GM21360 (cell line): ENCODE results near the gene UFC1.

Source experiments
- ATAC-seq: cut with Tn5 transposase; IDR thresholded peaks from one replicate; pipeline ENCODE4 v1.9.1; 2021; ENCODE audit warnings: mild to moderate bottlenecking, moderate library complexity; ENCODE audit not compliant: unreplicated experiment

UFC1 gene

DNA sequence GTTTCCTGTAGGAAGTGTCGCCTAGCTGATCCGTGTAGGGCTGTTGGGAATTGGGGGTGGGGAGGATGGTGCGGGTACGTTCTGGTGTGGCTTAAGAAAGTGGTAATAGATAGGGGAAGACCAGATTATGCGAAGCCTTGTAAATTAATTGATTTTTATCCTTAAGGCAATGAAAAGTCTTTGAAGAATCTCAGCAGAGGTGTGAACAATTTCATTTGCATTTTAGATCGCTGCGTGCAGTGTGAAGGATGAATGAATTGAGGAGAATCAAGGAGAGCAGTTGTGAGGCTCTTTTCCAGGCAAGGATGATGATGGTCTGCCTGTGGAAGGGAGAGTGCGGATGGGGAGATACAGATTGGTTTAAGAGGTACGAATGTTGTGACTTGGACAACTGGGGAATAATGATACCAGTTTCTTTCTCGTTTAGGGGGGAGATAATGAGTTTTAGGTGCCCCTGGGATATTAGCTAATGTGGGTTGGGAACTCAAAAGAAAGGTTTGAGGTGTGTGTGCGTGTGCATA, 20.5 kb upstream of the UFC1 start:
- ATAC-seq = no peak

DNA sequence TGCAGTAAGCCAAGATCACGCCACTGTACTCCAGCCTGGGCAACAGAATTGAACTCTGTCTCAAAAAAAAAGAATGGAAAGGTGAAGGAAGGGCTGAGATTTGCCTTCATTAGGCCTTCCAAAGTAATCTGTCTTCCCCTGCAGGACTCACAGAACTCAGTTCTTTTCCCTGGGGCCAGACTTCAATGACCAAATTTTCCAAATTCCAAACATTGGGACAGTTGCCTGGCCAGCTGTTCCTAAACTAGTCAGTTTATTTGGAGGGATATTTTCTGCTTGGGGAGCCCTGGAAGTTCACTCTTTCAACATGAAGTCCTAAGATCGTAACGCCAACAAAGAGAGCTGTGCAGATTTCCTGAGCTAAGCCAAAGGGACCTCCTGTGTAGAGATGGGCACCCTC, 15.9 kb upstream of the UFC1 start:
- ATAC-seq = no peak

DNA sequence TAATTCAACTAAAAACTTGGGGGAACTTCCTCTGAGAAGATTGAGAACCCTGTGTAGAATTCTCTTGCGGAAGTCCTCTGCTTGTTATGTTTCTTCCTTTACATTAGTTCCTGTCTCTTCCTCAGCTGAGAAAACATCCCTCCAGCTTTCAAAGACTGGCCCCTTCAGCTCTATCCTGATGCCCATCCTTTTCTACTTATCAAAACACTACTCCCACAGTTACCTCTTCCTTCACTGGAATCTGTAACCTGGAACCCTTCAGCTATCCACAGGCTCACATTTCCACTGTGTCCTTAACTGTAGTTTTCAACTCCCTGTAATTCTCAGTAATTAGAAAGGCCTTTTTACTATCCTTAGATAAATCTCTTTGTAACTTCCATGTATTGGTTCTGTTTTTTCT, 15.3 kb upstream of the UFC1 start:
- ATAC-seq = no peak

DNA sequence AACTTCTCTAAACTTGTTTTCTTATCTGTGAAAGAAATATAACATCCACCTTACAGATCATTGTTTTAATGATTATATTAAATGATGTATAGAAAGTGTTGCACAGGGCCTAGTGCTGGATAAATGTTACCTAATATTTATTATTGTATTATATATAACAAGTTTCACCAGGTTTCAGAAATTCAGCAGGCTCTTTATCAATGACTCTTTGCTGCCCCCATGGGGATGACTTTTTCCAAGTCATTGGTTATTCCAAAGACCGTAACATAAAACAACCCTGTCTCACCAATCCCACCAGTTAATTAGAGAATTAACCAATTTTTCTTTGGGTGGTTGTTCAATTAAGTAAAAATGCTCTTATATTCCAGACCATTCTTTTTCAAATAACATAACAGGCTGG, 14.0 kb upstream of the UFC1 start:
- ATAC-seq = no peak

DNA sequence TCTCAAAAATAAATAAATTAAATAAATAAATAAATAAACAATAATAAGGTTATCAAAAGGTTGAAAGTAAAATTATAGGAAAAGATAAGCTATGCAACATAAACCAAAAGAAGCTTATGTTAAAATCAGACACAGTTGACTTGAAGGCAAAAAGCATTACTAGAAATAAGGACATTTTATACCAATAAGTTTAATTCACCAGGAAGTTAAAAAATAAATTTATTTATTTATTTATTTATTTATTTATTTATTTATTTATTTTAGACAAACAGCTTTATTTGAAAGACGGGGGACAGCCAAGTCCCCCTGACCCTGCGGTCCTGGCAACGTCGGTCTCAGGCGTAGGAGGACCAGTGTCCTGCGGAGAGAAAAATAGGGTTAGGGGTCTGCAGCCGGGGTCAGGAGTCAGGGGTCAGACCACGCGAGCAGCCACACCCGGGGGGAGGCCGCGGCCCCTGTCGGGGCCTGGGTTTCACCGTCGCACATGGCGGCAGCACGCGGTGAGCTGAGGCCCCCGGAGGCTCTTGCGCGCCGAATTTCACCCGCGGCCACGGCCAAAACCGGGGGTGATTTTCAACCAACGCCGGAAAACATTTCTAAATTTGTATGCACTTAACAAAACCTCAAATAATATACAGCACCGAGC, 12.9 kb upstream of the UFC1 start:
- ATAC-seq = no peak

DNA sequence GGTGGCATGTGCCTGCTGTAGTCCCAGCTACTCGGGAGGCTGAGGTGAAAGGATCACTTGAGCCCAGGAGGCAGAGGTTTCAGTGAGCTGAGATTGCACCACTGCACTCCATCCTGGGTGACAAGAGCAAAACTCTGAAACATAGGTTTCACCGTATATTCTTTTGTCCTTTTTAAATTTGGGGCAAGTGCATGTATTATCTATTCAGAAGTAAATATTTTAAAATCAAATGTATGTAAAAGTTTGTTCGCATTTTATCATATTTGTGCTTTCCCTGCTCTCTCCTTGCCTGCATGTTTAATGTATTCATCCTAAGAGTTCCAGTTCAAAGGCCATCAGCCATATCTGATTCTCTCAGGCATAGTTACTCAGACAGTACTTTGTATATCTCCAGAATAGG, 7.9 kb upstream of the UFC1 start:
- ATAC-seq = no peak

DNA sequence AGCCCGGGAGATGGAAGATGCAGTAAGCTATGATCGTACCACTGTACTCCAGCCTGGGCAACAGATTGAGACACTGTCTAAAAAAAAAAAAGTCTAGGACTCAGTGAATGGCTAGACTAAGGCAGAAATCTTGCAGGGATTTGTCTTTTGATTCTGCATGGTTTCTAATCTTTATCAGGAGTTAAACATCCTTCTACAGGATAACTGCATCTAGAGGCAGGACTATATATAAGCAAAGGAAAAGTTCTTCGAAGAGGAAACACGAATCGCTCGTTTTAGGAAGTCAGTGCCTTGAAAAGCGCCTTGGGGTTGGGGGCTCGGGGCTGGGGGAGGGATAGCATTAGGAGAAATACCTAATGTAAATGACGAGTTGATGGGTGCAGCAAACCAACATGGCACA, 602 bp upstream of the UFC1 start:
- no peak for ATAC-seq

DNA sequence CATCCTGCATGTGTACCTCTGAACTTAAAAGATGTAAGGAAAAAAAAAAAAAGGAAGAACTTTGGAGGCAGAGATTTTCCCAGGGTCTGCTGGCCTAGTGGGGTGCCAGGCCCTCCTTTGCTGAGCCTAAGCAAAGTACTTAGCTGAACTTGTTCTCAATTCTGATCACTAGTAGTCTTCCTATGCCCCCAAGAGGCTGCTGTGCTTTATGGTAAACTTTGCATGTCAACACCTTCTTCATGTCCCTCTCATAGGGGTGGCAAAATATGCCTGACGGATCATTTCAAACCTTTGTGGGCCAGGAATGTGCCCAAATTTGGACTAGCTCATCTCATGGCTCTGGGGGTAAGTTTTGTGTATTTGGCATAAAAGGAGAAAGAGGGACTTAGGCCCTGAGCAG, 4.1 kb downstream of the UFC1 start:
- no peak for ATAC-seq

DNA sequence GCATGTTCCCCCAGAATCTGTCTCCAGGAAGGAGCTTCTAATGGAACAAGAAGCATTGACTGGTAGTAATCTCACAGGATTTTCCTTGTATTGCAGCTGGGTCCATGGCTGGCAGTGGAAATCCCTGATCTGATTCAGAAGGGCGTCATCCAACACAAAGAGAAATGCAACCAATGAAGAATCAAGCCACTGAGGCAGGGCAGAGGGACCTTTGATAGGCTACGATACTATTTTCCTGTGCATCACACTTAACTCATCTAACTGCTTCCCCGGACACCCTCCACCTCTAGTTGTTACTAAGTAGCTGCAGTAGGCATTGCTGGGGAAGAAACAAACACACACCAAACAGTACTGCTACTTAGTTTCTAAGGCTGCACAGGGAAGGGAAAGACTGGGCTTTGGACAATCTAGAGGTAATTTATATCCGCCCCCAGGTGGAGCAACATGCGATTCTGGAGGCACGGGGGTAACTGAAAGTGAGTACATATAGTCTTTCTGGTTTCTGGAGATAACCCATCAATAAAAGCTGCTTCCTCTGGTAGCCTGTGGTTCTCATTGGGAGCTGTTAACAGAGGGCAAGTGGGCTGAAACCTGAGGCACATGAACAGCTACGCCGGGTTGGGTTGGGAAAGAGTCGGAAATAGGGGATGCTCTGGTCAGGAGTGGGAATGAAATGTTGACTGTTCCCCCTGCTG, 4.7 kb downstream of the UFC1 start:
- ATAC-seq = no peak

DNA sequence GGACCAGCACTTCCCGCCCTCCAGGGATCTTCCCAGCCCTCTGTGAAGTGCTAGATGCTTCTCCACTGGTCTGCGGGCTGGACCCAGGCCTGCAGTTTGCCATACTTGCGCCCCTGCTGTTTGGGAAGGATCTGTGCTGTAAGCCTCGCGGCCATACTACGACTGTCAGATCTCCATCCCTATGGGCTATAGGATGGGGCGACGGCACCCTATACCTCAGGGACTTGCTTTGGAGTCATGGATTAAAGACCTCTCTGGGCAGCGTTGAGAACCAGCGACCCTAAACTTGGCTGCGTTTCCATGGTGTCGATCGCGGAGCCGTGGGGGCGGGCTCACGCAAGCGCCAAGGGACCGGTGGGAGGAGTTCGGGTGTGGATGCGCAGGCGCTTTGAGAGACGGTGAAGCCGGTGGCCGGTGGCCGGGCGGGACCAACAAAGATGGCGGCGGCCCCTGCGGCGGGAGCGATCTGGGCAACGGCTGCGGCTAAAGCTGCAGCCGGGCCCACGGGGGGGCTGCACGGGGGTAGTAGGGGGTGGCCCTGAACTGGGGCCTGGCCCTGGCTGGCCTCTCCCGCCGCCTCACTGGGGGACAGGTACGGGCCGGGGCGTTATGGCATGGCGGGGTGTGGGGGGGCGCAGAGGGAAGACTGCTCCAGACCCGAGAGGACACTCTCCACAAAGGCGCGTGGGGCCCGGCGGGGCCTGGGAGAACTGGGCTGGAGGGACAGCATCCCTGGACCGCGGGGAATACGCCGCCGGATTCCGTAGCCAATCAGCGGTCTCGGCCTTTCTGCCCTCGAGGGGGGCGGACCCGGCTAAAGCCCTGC, 5.5 kb downstream of the UFC1 start, which contains the start of gene USP21:
Gene USP21 (plus strand): TSS at position 414 of the 826 bp plus-strand sequence. CDS start 1,141 bp downstream, outside the sequence.
- peak; percentile 80 for ATAC-seq

DNA sequence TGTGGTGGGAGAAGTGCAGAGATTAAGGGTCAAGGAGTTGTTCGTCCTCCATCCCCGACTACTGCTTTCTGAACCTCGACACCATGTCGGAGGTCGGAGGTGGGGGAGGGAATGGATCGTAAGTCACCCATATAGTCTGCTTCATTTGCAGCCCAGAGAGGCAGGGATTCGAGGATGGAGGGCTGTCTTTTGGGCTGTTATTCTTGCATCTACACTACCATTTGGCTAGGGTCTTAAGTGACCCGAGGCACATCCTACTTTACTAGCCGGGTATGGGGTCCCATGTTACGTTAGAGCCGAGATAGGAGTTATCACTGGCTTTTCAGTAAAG, 6.1 kb downstream of the UFC1 start:
- no peak for ATAC-seq

DNA sequence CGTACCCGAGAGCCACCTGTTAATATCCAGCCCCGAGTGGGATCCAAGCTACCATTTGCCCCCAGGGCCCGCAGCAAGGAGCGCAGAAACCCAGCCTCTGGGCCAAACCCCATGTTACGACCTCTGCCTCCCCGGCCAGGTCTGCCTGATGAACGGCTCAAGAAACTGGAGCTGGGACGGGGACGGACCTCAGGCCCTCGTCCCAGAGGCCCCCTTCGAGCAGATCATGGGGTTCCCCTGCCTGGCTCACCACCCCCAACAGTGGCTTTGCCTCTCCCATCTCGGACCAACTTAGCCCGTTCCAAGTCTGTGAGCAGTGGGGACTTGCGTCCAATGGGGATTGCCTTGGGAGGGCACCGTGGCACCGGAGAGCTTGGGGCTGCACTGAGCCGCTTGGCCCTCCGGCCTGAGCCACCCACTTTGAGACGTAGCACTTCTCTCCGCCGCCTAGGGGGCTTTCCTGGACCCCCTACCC, 6.9 kb downstream of the UFC1 start:
- no peak for ATAC-seq

DNA sequence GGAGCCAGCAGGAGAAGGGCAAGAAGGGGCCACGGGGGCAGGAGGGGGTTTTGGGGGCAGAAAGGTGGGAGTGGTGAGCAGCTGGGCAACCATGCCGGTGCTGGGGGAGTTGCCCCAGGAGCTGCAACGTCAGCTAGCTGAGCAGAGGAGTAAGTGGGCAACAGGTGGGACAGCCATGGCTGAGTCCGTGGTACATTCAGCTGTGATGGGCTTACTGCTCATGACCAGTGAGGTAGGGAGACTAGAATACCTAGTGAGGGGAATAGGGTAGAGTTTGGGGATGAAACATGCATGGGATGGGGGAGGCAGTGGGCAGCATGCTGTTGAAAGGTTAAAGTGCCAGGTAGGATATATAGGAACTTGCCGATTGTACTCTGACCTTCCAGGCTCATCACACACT, 7.9 kb downstream of the UFC1 start:
- ATAC-seq = no peak

DNA sequence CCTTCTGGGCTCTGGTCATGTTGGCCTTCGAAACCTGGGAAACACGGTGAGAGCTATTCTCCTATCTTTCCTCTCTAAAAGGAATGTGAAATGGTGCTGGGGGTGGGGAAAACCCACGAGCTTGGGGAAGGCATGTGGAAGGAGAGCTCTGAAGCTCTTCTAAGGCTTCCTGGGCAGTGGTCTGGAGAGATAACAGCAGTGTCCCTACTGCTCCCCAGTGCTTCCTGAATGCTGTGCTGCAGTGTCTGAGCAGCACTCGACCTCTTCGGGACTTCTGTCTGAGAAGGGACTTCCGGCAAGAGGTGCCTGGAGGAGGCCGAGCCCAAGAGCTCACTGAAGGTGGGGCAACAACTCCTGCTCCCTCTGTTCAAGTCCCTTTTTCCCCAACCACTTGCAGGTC, 8.3 kb downstream of the UFC1 start:
- ATAC-seq = no peak

DNA sequence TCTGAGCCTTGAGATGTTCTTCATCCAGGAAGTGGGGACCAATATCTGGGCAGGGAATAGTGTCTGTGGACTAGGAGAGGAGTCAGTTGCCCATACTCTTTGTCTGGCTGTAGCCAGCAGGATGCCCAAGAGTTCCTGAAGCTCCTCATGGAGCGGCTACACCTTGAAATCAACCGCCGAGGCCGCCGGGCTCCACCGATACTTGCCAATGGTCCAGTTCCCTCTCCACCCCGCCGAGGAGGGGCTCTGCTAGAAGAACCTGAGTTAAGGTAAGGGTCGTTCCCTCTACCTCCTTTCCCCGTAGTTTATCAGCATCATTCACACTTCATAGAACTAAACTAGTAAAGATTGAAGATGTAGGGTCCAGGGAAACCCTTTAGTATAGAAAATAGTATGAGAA, 9.0 kb downstream of the UFC1 start:
- ATAC-seq = no peak

DNA sequence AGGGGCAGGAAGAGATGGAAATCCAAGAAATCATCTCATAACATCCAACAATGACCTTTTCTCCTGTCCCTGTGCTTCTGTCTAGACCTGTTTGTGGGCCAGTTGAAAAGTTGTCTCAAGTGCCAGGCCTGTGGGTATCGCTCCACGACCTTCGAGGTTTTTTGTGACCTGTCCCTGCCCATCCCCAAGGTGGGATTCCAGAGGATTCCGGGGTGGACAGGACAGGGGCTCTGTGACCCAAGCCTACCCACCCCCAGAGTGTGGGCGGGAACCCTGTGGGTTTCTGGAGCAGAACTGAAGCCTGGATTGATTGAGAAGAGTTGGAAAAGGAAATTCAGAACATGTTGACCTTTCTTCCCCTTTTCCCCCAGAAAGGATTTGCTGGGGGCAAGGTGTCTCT, 10.0 kb downstream of the UFC1 start:
- ATAC-seq = no peak

DNA sequence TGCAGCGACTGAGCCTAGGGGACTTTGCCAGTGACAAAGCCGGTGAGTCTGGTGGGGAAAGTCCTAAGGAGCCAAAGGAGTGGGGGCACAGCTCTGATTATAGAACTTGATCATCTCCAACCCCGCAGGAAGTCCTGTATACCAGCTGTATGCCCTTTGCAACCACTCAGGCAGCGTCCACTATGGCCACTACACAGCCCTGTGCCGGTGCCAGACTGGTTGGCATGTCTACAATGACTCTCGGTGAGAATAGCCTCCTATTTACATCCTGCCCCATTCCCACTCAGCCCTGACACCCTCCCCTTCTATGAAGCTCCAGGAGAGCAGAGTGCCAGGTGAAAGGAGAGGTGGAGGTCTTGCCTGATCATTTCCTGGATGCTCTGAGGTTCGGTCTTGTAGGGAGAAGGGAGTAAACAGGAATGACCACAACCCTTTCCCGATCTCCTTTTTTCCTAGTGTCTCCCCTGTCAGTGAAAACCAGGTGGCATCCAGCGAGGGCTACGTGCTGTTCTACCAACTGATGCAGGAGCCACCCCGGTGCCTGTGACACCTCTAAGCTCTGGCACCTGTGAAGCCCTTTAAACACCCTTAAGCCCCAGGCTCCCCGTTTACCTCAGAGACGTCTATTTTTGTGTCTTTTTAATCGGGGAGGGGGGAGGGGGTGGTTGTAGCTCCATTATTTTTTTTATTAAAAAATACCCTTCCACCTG, 11.3 kb downstream of the UFC1 start:
- no peak for ATAC-seq

DNA sequence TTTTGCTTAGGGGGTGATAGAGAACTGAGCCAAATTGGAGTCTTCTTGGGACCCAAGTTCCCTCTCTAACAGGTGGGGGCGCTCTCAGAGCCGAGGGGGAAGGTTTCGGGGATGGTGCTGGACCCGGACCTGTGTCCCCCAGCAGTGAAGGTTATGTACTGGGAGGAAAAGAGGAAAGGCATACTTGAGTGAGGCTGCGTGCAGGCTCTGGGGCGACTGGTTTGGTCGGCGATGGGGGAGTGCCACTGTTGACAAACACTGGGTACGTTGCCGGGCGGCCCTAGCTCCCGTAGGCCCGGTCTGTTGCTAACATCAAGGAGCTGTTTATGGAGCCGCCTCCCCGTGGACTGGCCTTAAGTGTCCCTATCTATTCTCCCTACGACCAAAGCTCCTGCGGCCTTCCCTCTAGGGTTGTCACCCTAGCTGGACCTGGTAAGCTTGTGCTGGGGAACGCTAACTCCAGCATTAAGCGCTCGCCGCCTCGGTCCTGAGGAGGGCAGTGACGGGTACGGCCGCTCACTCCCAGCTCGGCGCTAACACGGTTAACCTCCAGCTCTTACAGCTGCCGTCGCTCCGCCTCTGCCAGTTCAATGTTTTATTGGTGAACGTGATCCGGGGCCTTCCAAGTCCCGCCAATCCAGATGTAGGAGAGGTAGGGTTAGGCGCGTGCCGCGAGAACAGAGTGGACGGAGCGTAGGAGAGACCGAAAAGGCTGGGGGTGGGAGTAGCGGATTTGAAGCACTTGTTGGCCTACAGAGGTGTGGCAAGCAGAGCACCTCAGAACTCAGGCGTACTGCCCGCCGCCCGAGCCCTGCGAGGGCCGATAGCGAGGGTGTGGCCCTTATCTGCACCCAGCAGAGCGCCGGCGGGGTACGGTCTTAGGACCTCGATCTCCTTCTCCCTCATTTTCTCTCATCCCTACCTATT, 12.2 kb downstream of the UFC1 start, which contains the start of gene PPOX:
Gene PPOX (plus strand): TSS at position 685 of the 927 bp plus-strand sequence. CDS start 422 bp downstream, outside the sequence.
- peak; percentile 88 for ATAC-seq

DNA sequence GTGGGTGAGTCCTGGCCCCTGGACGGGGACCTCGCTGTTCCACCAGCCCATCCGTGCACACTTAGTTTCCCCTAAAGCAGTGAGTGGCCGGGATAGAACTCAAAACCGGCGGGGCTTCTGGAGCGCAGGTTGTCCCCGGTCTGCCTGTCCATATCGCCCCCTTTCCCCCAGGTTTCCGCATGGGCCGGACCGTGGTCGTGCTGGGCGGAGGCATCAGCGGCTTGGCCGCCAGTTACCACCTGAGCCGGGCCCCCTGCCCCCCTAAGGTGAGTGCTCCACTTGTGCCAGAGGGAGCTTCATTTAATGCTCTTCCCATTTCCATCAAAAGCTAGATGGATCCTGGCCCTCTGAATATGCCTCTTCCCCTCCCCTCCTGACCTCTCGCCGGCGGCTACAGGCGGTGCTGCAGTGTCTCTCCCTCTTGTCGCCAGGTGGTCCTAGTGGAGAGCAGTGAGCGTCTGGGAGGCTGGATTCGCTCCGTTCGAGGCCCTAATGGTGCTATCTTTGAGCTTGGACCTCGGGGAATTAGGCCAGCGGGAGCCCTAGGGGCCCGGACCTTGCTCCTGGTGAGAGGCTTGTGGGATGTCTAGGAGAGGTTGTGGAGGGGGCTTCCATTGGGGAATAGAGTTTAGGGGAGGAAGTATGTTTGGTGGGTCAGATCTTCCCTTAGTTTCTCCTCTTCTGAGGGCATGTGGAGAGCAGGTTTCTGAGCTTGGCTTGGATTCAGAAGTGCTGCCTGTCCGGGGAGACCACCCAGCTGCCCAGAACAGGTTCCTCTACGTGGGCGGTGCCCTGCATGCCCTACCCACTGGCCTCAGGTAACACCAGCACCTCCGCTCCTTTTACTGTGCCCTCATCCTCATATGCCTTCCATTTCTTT, 13.1 kb downstream of the UFC1 start:
- ATAC-seq = no peak
